Lower leg skin (tissue), 4 donors: ENCODE results near the gene SLC25A17. TPM values are rescaled to one million over a fixed set of nuclear protein-coding genes. Genes with fewer than 3 reads are reported as not detected.

Experiments
- DNase-seq, 2 donors: peaks; one replicate each; pipeline ENCODE4 v3.0.0-alpha.2; 2019; ENCODE audit warnings: low spot score in 2 of 2
- H3K4me3 ChIP-seq: fragments of 200-600 bp; sonication (generic); 2 replicates; pipeline ENCODE4 v1.5.1; 2017; ENCODE audit warnings: mild to moderate bottlenecking, low read depth; ENCODE audit not compliant: poor library complexity, severe bottlenecking
- POLR2A ChIP-seq, 2 donors: fragments of 450-650 bp; IDR thresholded peaks; one replicate each; pipeline ENCODE4 v1.6.1; 2016 to 2017; ENCODE audit warnings: antibody characterized with exemption in 2 of 2, mild to moderate bottlenecking in 1 of 2, moderate library complexity in 1 of 2
- WGBS, 2 donors: methylation state at CpG; one replicate each; pipeline ENCODE4 v1.1.5; 2018; 5-methylcytosine and 5-hydroxymethylcytosine counted together
- intact Hi-C: fragments of 100-400 bp; cut with DNase I; formaldehyde crosslinking; loops from one replicate; pipeline ENCODE4 v1.15.0; 2023; ENCODE audit warnings: low total_unique reads
- total RNA-seq, 4 donors: library from RNA; depleted of rRNA; stranded (reverse); fragments of >200 nt; gene quantifications; one replicate each; pipeline ENCODE4 v1.1.0, GENCODE V29; 2016
- TF ChIP-seq, protein P1 (sequence below), 3 donors: fragments of 450-650 bp; IDR thresholded peaks; one replicate each; pipeline ENCODE4 v1.5.1; 2016; ENCODE audit warnings: antibody characterized with exemption in 3 of 3, mild to moderate bottlenecking in 3 of 3, moderate library complexity in 2 of 3

The SLC25A17 gene
- total RNA-seq, 4 donors from 2014 or later = 15.4 to 23.0 (median 19.5) TPM

GRCh38 chr22:40733919-40734318 is 85.2 kb downstream of the SLC25A17 start:
- intact Hi-C loops = no loop called here
- no peak for TF ChIP-seq POLR2A (IDR thresholded peaks at IDR 0.05)
- TF ChIP-seq, protein P1, sequence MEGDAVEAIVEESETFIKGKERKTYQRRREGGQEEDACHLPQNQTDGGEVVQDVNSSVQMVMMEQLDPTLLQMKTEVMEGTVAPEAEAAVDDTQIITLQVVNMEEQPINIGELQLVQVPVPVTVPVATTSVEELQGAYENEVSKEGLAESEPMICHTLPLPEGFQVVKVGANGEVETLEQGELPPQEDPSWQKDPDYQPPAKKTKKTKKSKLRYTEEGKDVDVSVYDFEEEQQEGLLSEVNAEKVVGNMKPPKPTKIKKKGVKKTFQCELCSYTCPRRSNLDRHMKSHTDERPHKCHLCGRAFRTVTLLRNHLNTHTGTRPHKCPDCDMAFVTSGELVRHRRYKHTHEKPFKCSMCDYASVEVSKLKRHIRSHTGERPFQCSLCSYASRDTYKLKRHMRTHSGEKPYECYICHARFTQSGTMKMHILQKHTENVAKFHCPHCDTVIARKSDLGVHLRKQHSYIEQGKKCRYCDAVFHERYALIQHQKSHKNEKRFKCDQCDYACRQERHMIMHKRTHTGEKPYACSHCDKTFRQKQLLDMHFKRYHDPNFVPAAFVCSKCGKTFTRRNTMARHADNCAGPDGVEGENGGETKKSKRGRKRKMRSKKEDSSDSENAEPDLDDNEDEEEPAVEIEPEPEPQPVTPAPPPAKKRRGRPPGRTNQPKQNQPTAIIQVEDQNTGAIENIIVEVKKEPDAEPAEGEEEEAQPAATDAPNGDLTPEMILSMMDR (IDR thresholded peaks at IDR 0.05) = no peak
- no peak for DNase-seq
- no peak overlapping the region for H3K4me3 ChIP-seq
- WGBS, 2 donors = 94 to 95% methylated on average over 4 of the region's 4 CpGs

- H3K4me3 ChIP-seq = no peak overlapping the region
Measured at GRCh38 chr22:40732999-40733292, 86.2 kb downstream of the SLC25A17 start.

DNA sequence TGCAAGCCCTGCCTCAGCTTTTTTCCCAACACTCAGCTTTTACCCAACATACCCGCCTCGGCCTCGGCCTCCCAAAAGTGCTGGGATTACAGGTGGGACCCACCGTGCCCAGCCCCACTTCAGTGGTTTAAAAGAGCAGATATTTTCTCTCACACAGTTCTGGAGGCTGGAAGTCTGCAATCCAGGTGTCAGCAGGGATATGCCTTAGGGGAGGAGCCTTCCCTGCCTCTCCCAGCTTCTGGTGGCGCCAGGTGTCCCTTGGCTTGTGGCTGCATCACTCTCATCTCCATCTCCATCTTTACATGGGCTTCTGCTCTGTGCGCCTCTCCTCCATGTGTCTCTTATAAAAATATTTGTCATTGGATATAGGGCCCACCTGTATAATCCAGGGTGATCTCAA is 89.9 kb downstream of the SLC25A17 start:
- DNase-seq = no peak
- intact Hi-C loops = no loop called here
- H3K4me3 ChIP-seq = no peak overlapping the region
- TF ChIP-seq POLR2A (IDR thresholded peaks at IDR 0.05) = no peak
- TF ChIP-seq, protein P1 (IDR thresholded peaks at IDR 0.05) = no peak
- 80 to 88% methylated on average over 6 of the region's 6 CpGs for WGBS, 2 donors

More at GRCh38 chr22:40732999-40733292, 86.2 kb downstream of the SLC25A17 start:
- intact Hi-C loops = no loop called here
- 10 to 25% methylated on average over 2 of the region's 2 CpGs for WGBS, 2 donors
- DNase-seq = no peak
- TF ChIP-seq POLR2A (IDR thresholded peaks at IDR 0.05) = no peak
- TF ChIP-seq, protein P1 (IDR thresholded peaks at IDR 0.05) = no peak

GRCh38 chr22:40728731-40729189 is 90.4 kb downstream of the SLC25A17 start:
- DNase-seq = peak; percentile 83 to 86
- WGBS, 2 donors = 27 to 38% methylated on average over 13 of the region's 13 CpGs
- intact Hi-C loops = no loop called here
- TF ChIP-seq, protein P1 (IDR thresholded peaks at IDR 0.05) = no peak
- no peak for TF ChIP-seq POLR2A (IDR thresholded peaks at IDR 0.05)
- no peak overlapping the region for H3K4me3 ChIP-seq

GRCh38 chr22:40727964-40728615 is 91.1 kb downstream of the SLC25A17 start:
- 54 to 59% methylated on average over 14 of the region's 14 CpGs for WGBS, 2 donors
- intact Hi-C loops = no loop called here
- no peak for TF ChIP-seq POLR2A (IDR thresholded peaks at IDR 0.05)
- TF ChIP-seq, protein P1 (IDR thresholded peaks at IDR 0.05) = no peak
- no peak overlapping the region for H3K4me3 ChIP-seq
- no peak for DNase-seq
